ENCODE data around the gene CYP2C9. TPM values are rescaled to one million over a fixed set of nuclear protein-coding genes. Genes with fewer than 3 reads are reported as not detected.
"Not testable (repeated sequence)": the region's sequence is repeated elsewhere in the genome, so short reads cannot be mapped to it uniquely, and the experiment has no call there.

Gene CYP2C9
- polyA plus RNA-seq, 1 donor from 2014 or later, result not detected

DNA sequence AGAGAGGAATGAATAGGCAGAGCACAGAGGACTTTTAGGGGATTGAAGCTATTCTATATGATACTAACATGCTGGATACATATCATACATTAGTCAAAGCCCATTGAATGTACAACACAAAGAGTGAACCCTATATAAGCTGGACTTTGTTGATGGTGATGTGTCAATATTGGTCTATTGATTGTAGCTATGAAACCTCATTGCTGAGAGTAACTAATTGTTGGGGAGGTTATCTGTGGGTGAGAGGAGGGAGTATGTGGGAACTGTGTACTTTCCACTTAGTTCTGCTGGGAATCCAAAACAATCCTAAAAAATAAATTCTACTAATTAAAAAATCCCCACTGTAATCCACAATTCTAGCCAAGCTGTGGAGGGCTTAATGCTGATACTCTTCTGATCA, 22.0 kb upstream of the CYP2C9 start:
- TF ChIP-seq EP300 (conservative IDR thresholded peaks at IDR 0.05; ENCODE audit: poor library complexity, severe bottlenecking) (no peak), SMC3 (conservative IDR thresholded peaks at IDR 0.05; ENCODE audit: poor library complexity) (no peak), EZH2 (IDR thresholded peaks at IDR 0.05; ENCODE audit: borderline replicate concordance, insufficient read depth, low read length, poor library complexity, severe bottlenecking) (no peak), MXI1 (conservative IDR thresholded peaks at IDR 0.05; ENCODE audit: poor library complexity, severe bottlenecking) (no peak), POLR2AphosphoS5 (IDR thresholded peaks at IDR 0.05) (no peak), TAF1 (IDR thresholded peaks at IDR 0.05; ENCODE audit: low read depth) (no peak)
- TF ChIP-seq, protein P1, sequence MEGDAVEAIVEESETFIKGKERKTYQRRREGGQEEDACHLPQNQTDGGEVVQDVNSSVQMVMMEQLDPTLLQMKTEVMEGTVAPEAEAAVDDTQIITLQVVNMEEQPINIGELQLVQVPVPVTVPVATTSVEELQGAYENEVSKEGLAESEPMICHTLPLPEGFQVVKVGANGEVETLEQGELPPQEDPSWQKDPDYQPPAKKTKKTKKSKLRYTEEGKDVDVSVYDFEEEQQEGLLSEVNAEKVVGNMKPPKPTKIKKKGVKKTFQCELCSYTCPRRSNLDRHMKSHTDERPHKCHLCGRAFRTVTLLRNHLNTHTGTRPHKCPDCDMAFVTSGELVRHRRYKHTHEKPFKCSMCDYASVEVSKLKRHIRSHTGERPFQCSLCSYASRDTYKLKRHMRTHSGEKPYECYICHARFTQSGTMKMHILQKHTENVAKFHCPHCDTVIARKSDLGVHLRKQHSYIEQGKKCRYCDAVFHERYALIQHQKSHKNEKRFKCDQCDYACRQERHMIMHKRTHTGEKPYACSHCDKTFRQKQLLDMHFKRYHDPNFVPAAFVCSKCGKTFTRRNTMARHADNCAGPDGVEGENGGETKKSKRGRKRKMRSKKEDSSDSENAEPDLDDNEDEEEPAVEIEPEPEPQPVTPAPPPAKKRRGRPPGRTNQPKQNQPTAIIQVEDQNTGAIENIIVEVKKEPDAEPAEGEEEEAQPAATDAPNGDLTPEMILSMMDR (IDR thresholded peaks at IDR 0.05; ENCODE audit: poor library complexity, severe bottlenecking), result no peak
- TF ChIP-seq, protein P2, sequence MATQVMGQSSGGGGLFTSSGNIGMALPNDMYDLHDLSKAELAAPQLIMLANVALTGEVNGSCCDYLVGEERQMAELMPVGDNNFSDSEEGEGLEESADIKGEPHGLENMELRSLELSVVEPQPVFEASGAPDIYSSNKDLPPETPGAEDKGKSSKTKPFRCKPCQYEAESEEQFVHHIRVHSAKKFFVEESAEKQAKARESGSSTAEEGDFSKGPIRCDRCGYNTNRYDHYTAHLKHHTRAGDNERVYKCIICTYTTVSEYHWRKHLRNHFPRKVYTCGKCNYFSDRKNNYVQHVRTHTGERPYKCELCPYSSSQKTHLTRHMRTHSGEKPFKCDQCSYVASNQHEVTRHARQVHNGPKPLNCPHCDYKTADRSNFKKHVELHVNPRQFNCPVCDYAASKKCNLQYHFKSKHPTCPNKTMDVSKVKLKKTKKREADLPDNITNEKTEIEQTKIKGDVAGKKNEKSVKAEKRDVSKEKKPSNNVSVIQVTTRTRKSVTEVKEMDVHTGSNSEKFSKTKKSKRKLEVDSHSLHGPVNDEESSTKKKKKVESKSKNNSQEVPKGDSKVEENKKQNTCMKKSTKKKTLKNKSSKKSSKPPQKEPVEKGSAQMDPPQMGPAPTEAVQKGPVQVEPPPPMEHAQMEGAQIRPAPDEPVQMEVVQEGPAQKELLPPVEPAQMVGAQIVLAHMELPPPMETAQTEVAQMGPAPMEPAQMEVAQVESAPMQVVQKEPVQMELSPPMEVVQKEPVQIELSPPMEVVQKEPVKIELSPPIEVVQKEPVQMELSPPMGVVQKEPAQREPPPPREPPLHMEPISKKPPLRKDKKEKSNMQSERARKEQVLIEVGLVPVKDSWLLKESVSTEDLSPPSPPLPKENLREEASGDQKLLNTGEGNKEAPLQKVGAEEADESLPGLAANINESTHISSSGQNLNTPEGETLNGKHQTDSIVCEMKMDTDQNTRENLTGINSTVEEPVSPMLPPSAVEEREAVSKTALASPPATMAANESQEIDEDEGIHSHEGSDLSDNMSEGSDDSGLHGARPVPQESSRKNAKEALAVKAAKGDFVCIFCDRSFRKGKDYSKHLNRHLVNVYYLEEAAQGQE (IDR thresholded peaks at IDR 0.05; ENCODE audit: borderline replicate concordance), result no peak
- Histone ChIP-seq H3K9ac (ENCODE audit: low read length) (no peak overlapping the region), H3F3A (ENCODE audit: insufficient read depth, low read length, poor library complexity, severe bottlenecking) (no peaks in the 10 kb centered on the region)

DNA sequence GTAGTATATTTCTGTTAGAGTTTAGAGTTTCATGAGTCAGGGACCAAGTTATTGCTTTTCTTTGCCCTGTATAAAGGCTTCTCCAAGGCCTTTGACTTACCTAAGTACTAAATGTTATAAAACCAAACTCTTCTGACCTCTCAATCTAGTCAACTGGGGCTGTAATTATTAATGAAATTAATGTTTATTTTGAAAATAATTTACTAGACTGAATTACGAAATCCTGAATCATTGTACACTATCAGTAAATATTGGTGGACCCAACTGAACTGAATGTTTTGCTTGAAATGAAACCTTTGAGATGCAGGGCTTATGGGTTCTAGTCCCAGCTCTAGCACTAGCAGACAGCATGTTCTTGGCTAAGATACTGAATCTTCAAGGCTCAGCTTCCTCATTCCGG, 1.7 kb upstream of the CYP2C9 start:
- H2AFZ ChIP-seq (ENCODE audit: low read depth, low read length), result no peak overlapping the region
- H3K27ac ChIP-seq (ENCODE audit: low read length), result no peak overlapping the region
- no peaks in the 10 kb centered on the region for H3K79me2 ChIP-seq (replicated peaks; ENCODE audit: insufficient read depth, low read length)
- H3K4me2 ChIP-seq (ENCODE audit: low read length), result no peak overlapping the region
- H3K36me3 ChIP-seq (ENCODE audit: insufficient read depth, low read length), result no peaks in the 10 kb centered on the region
- no peaks in the 10 kb centered on the region for H3K9me2 ChIP-seq (ENCODE audit: insufficient read depth, low read length)
- no peak overlapping the region for H3K9ac ChIP-seq (ENCODE audit: low read length)
- TF ChIP-seq RAD21 (conservative IDR thresholded peaks at IDR 0.05) (no peak), SMC3 (conservative IDR thresholded peaks at IDR 0.05; ENCODE audit: poor library complexity) (no peak), MXI1 (conservative IDR thresholded peaks at IDR 0.05; ENCODE audit: poor library complexity, severe bottlenecking) (no peak), POLR2AphosphoS5 (IDR thresholded peaks at IDR 0.05) (no peak), EZH2 (IDR thresholded peaks at IDR 0.05; ENCODE audit: borderline replicate concordance, insufficient read depth, low read length, poor library complexity, severe bottlenecking) (no peak)
- no peaks in the 10 kb centered on the region for H4K20me1 ChIP-seq (ENCODE audit: insufficient read depth)
- no peaks in the 10 kb centered on the region for H3K27me3 ChIP-seq (ENCODE audit: insufficient read depth, low read depth, low read length)
- no peak overlapping the region for H3K4me3 ChIP-seq (ENCODE audit: low read length)
- no peaks in the 10 kb centered on the region for H3K9me3 ChIP-seq (ENCODE audit: low read length)
- no peaks in the 10 kb centered on the region for H3F3A ChIP-seq (ENCODE audit: insufficient read depth, low read length, poor library complexity, severe bottlenecking)

More for the DNA sequence above, 22.0 kb upstream of the CYP2C9 start:
- H3K27ac ChIP-seq (ENCODE audit: low read length), result no peak overlapping the region
- no peaks in the 10 kb centered on the region for H3K9me2 ChIP-seq (ENCODE audit: insufficient read depth, low read length)
- no peaks in the 10 kb centered on the region for H3K79me2 ChIP-seq (replicated peaks; ENCODE audit: insufficient read depth, low read length)
- H4K20me1 ChIP-seq (ENCODE audit: insufficient read depth), result no peaks in the 10 kb centered on the region
- H2AFZ ChIP-seq (ENCODE audit: low read depth, low read length), result no peak overlapping the region
- H3K4me3 ChIP-seq (ENCODE audit: low read length), result no peak overlapping the region
- H3K27me3 ChIP-seq (ENCODE audit: insufficient read depth, low read depth, low read length), result no peaks in the 10 kb centered on the region
- no peaks in the 10 kb centered on the region for H3K9me3 ChIP-seq (ENCODE audit: low read length)
- no peaks in the 10 kb centered on the region for H3K36me3 ChIP-seq (ENCODE audit: insufficient read depth, low read length)
- no peak overlapping the region for H3K4me2 ChIP-seq (ENCODE audit: low read length)

DNA sequence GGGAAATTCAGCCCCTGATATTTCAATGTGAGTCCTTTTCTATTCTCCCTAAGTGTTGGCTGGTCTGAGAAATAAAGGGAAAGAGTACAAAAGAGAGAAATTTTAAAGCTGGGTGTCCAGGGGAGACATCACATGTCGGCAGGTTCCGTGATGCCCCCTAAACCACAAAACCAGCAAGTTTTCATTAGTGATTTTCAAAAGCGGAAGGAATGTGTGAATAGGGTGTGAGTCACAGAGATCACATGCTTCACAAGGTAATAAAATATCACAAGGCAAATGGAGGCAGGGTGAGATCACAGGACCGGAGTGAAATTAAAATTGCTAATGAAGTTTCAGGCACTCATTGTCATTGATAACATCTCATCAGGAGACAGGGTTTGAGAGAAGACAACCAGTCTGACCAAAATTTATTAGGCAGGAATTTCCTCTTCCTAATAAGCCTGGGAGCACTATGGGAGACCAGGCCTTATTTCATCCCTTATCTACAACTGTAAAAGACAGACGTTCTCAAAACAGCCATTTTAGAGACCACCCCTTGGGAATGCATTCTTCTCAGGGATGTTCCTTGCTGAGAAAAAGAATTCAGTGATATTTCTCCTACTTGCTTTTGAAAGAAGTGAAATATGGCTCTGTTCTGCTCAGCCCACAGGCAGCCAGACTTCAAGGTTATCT, 5.1 kb downstream of the CYP2C9 start:
- not testable (repeated sequence) for H4K20me1 ChIP-seq (ENCODE audit: insufficient read depth); H3K9me2 ChIP-seq (ENCODE audit: insufficient read depth, low read length); H3K9ac ChIP-seq (ENCODE audit: low read length); H3F3A ChIP-seq (ENCODE audit: insufficient read depth, low read length, poor library complexity, severe bottlenecking); H3K27ac ChIP-seq (ENCODE audit: low read length); H3K4me2 ChIP-seq (ENCODE audit: low read length); H3K4me3 ChIP-seq (ENCODE audit: low read length); H3K36me3 ChIP-seq (ENCODE audit: insufficient read depth, low read length); H3K79me2 ChIP-seq (replicated peaks; ENCODE audit: insufficient read depth, low read length); H3K27me3 ChIP-seq (ENCODE audit: insufficient read depth, low read depth, low read length); H2AFZ ChIP-seq (ENCODE audit: low read depth, low read length); H3K9me3 ChIP-seq (ENCODE audit: low read length)

DNA sequence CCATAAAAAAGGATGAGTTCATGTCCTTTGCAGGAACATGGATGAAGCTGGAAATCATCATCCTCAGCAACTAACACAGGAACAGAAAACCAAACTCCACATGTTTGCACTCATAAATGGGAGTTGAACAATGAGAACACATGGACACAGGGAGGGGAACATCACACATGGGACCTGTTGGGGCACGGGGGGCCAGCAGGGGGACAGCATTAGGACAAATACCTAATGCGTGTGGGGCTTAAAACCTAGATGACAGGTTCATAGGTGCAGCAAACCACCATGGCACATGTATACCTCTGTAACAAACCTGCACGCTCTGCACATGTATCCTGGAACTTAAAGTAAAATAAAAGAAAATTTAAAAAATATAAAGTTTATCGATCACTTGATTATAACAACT, 7.7 kb downstream of the CYP2C9 start:
- H3K4me3 ChIP-seq (ENCODE audit: low read length); H3K36me3 ChIP-seq (ENCODE audit: insufficient read depth, low read length); H3K79me2 ChIP-seq (replicated peaks; ENCODE audit: insufficient read depth, low read length); H4K20me1 ChIP-seq (ENCODE audit: insufficient read depth); H3K9me3 ChIP-seq (ENCODE audit: low read length); H3K9ac ChIP-seq (ENCODE audit: low read length); H3K4me2 ChIP-seq (ENCODE audit: low read length); H3K27me3 ChIP-seq (ENCODE audit: insufficient read depth, low read depth, low read length); H2AFZ ChIP-seq (ENCODE audit: low read depth, low read length); H3F3A ChIP-seq (ENCODE audit: insufficient read depth, low read length, poor library complexity, severe bottlenecking); H3K9me2 ChIP-seq (ENCODE audit: insufficient read depth, low read length); H3K27ac ChIP-seq (ENCODE audit: low read length): not testable (repeated sequence)

Data from neural cell (in vitro differentiated cells).